Activated CD4-positive, alpha-beta T cell treated with anti-CD3 and anti-CD28 coated beads, Interleukin-2, amount 10 ng/mL, durations not matched to agents 7 days and 5 days (primary cell): ENCODE data around the gene CSRNP2. TPM values are rescaled to one million over a fixed set of nuclear protein-coding genes. Genes with fewer than 3 reads are reported as not detected.

Experiments
- CTCF ChIA-PET: fragments of 350-600 bp; sonication (Branson Sonifier 250); formaldehyde crosslinking; loops from one replicate; lab custom pipeline; 2021; ENCODE audit warnings: antibody characterized with exemption; lab: Charles Lee
- POLR2A ChIA-PET: fragments of 350-600 bp; sonication (Branson Sonifier 250); formaldehyde crosslinking; loops from one replicate; lab custom pipeline; 2021; ENCODE audit warnings: antibody characterized with exemption; lab: Charles Lee
- DNase-seq: peaks from one replicate; pipeline ENCODE4 v3.0.0-alpha.2; 2020
- H3K27ac Mint-ChIP-seq: one replicate; pipeline ENCODE4 v1.8.0; 2021; ENCODE audit warnings: mild to moderate bottlenecking, moderate library complexity, mixed read lengths
- H3K27me3 Mint-ChIP-seq: one replicate; pipeline ENCODE4 v1.8.0; 2021; ENCODE audit warnings: mixed read lengths
- H3K36me3 Mint-ChIP-seq: one replicate; pipeline ENCODE4 v1.8.0; 2021; ENCODE audit warnings: low read depth, mixed read lengths
- H3K4me1 Mint-ChIP-seq: one replicate; pipeline ENCODE4 v1.8.0; 2021; ENCODE audit warnings: mixed read lengths
- H3K4me3 Mint-ChIP-seq: one replicate; pipeline ENCODE4 v1.8.0; 2021; ENCODE audit warnings: mild to moderate bottlenecking, moderate library complexity, mixed read lengths
- H3K9me3 Mint-ChIP-seq: one replicate; pipeline ENCODE4 v1.8.0; 2021; ENCODE audit warnings: mixed read lengths
- total RNA-seq, 2 experiments: library from RNA; stranded (reverse); gene quantifications; one replicate each; pipeline ENCODE4 v1.2.3, GENCODE V29; 2021

Gene CSRNP2
- total RNA-seq, 2 experiments from 2014 or later, result 13.6 to 17.0 TPM

GRCh38 chr12:51075390-51075789, 8.0 kb downstream of the CSRNP2 start:
- DNase-seq, result no peak
- Mint-ChIP-seq H3K36me3 (peaks cover 24% of the 10 kb centered on the region), H3K4me1 (peaks cover 17% of the 10 kb centered on the region), H3K4me3 (no peak overlapping the region), H3K27me3 (no peaks in the 10 kb centered on the region), H3K9me3 (no peaks in the 10 kb centered on the region), H3K27ac (no peak overlapping the region)
- ChIA-PET POLR2A (no interaction called here), CTCF (interaction anchor here (1.3 to 2.3 kb wide), 3 partner anchors 12 to 265 kb away, joined by 3 to 8 read pairs (median 4); no protein-coding TSS in a partner anchor)

GRCh38 chr12:51071663-51072062, 11.7 kb downstream of the CSRNP2 start:
- Mint-ChIP-seq H3K9me3 (no peaks in the 10 kb centered on the region), H3K4me3 (no peak overlapping the region), H3K36me3 (peaks cover 24% of the 10 kb centered on the region), H3K27me3 (no peaks in the 10 kb centered on the region), H3K27ac (no peak overlapping the region), H3K4me1 (peaks cover 14% of the 10 kb centered on the region)
- POLR2A ChIA-PET, result no interaction called here
- DNase-seq, result no peak
- CTCF ChIA-PET, result interaction anchor here (1.3 kb wide), 1 partner anchor 11 kb away, joined by 4 read pairs; no protein-coding TSS in a partner anchor

DNA sequence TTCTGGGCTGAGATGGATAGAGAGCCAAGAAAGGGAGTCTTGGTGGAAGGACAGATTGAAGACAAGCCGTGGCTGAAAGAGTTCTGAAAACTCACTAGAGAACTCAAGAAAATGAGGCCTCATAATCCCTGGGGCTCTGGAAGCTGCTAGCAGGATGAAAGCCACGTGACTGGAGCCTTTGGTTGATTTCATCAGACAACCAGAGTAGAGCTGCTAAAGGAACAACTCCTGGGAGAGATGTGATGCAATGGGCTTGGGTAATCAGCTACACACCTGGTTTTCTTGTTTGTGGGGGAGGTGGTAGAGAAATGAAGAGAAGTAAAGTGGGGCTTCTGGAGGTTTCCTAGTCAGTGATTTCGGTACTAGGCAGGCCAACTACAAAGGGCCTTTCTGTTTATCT, 13.4 kb downstream of the CSRNP2 start:
- peak overlapping the region; percentile 28 for H3K27ac Mint-ChIP-seq
- POLR2A ChIA-PET, result interaction anchor here (0.6 kb wide), 1 partner anchor 13 kb away, joined by 9 read pairs; no protein-coding TSS in a partner anchor
- no peaks in the 10 kb centered on the region for H3K4me1 Mint-ChIP-seq

GRCh38 chr12:51067771-51068170, 15.6 kb downstream of the CSRNP2 start:
- Mint-ChIP-seq H3K27me3 (no peaks in the 10 kb centered on the region), H3K9me3 (no peaks in the 10 kb centered on the region)
- POLR2A ChIA-PET, result no interaction called here

More for the DNA sequence above, 13.4 kb downstream of the CSRNP2 start:
- CTCF ChIA-PET, result interaction anchor here (0.7 kb wide), 1 partner anchor 10 kb away, joined by 3 read pairs; no protein-coding TSS in a partner anchor
- no peak for DNase-seq
- Mint-ChIP-seq H3K4me3 (no peak overlapping the region), H3K36me3 (peaks cover 22% of the 10 kb centered on the region), H3K9me3 (no peaks in the 10 kb centered on the region), H3K27me3 (no peaks in the 10 kb centered on the region)

GRCh38 chr12:51067229-51067628, 16.2 kb downstream of the CSRNP2 start:
- no peak overlapping the region for H3K4me3 Mint-ChIP-seq
- no peaks in the 10 kb centered on the region for H3K4me1 Mint-ChIP-seq
- POLR2A ChIA-PET, result no interaction called here
- no peaks in the 10 kb centered on the region for H3K9me3 Mint-ChIP-seq
- H3K27ac Mint-ChIP-seq, result peak overlapping the region; percentile 36
- H3K27me3 Mint-ChIP-seq, result no peaks in the 10 kb centered on the region
- no peak for DNase-seq
- CTCF ChIA-PET, result no interaction called here
- peaks cover 21% of the 10 kb centered on the region for H3K36me3 Mint-ChIP-seq

More at GRCh38 chr12:51067771-51068170, 15.6 kb downstream of the CSRNP2 start:
- Mint-ChIP-seq H3K4me1 (no peaks in the 10 kb centered on the region), H3K27ac (no peak overlapping the region), H3K4me3 (no peak overlapping the region), H3K36me3 (peaks cover 21% of the 10 kb centered on the region)
- no peak for DNase-seq
- CTCF ChIA-PET, result no interaction called here

DNA sequence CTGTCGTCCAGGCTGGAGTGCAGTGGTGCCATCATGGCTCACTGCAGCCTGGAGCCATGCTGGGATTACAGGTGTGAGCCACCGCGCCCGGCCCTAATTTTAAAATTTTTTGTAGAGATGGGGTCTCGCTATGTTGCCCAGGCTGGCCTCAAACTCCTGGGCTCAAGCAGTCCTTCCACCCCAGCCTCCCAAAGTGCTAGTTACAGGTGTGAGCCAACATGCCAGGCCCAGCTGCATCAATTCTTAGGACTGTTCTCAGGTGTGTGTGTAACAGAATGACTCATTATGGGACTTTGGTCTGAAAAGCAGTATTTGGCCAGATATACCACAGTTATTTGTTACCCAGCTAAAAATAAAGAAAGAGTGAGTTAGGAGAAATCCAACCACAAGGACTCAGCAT, 17.9 kb downstream of the CSRNP2 start:
- Mint-ChIP-seq H3K27me3 (no peaks in the 10 kb centered on the region), H3K9me3 (no peaks in the 10 kb centered on the region), H3K27ac (no peak overlapping the region), H3K36me3 (peaks cover 21% of the 10 kb centered on the region), H3K4me3 (no peak overlapping the region), H3K4me1 (no peaks in the 10 kb centered on the region)
- DNase-seq, result no peak
- ChIA-PET POLR2A (interaction anchor here (0.6 kb wide), 1 partner anchor 247 kb away, joined by 3 read pairs; no protein-coding TSS in a partner anchor), CTCF (interaction anchor here (1.7 kb wide), 1 partner anchor 11 kb away, joined by 5 read pairs; no protein-coding TSS in a partner anchor)

GRCh38 chr12:51062631-51063397, 20.6 kb downstream of the CSRNP2 start:
- Mint-ChIP-seq H3K4me1 (no peaks in the 10 kb centered on the region), H3K4me3 (no peak overlapping the region), H3K36me3 (peaks cover 33% of the 10 kb centered on the region), H3K27ac (no peak overlapping the region), H3K9me3 (no peaks in the 10 kb centered on the region), H3K27me3 (no peaks in the 10 kb centered on the region)
- CTCF ChIA-PET, result interaction anchor here (0.7 to 1.8 kb wide), 6 partner anchors 8 to 37 kb away, joined by 3 to 8 read pairs (median 4); no protein-coding TSS in a partner anchor
- DNase-seq, result no peak
- POLR2A ChIA-PET, result no interaction called here

DNA sequence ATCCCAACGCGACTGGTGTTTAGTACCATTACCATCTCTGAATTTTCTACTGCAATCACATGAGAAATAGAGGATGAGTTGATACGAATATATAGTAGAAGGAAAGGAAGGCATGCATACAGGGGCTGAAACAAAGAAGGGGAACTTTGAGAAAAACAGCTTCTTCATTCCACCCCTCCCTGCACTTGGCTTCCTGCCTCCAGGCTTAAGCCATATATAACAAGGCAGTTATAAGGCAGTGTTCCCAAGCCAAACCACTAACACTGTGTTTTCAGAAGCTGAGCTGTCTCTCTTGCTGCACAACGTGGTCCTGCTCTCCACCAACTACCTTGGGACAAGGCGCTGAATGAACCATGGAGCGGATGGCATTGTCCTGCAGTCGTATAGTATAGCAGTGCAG, 24.3 kb downstream of the CSRNP2 start:
- POLR2A ChIA-PET, result no interaction called here
- no peak overlapping the region for H3K4me3 Mint-ChIP-seq
- H3K36me3 Mint-ChIP-seq, result peaks cover 41% of the 10 kb centered on the region
- CTCF ChIA-PET, result interaction anchor here (0.6 to 1.3 kb wide), 2 partner anchors 33 to 102 kb away, joined by 3 to 4 read pairs; partner anchors contain the start of gene SLC11A2
- DNase-seq, result no peak
- H3K27ac Mint-ChIP-seq, result no peak overlapping the region
- H3K27me3 Mint-ChIP-seq, result no peaks in the 10 kb centered on the region
- H3K4me1 Mint-ChIP-seq, result peaks cover 2% of the 10 kb centered on the region
- no peaks in the 10 kb centered on the region for H3K9me3 Mint-ChIP-seq

DNA sequence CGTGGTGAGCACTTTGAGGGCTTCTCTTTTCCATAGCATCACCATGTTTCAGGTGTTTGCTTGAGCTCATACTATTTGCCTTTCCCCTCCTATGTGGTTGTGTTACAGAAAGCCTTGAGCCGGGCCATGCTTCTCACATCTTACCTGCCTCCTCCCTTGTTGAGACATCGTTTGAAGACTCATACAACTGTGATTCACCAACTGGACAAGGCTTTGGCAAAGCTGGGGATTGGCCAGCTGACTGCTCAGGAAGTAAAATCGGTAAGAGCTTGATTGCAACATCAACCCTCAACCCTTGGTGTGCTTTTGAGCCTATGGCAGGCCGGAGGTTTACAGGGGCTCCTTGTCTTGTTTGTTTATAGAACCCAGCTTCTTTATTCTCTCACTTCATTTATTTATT, 27.2 kb downstream of the CSRNP2 start:
- DNase-seq, result no peak
- H3K27ac Mint-ChIP-seq, result peak overlapping the region; percentile 25
- no peak overlapping the region for H3K4me3 Mint-ChIP-seq
- H3K4me1 Mint-ChIP-seq, result peaks cover 8% of the 10 kb centered on the region
- no peaks in the 10 kb centered on the region for H3K27me3 Mint-ChIP-seq
- no peaks in the 10 kb centered on the region for H3K9me3 Mint-ChIP-seq
- peaks cover 53% of the 10 kb centered on the region for H3K36me3 Mint-ChIP-seq
- POLR2A ChIA-PET, result no interaction called here
- CTCF ChIA-PET, result interaction anchor here (1.3 kb wide), 1 partner anchor 18 kb away, joined by 4 read pairs; no protein-coding TSS in a partner anchor

GRCh38 chr12:51055060-51055459, 28.3 kb downstream of the CSRNP2 start:
- ChIA-PET CTCF (interaction anchor here (0.6 to 1.6 kb wide), 3 partner anchors 9 to 92 kb away, joined by 3 to 5 read pairs (median 3); no protein-coding TSS in a partner anchor), POLR2A (no interaction called here)
- Mint-ChIP-seq H3K4me3 (no peak overlapping the region), H3K9me3 (no peaks in the 10 kb centered on the region), H3K4me1 (peaks cover 11% of the 10 kb centered on the region), H3K27me3 (no peaks in the 10 kb centered on the region), H3K27ac (no peak overlapping the region), H3K36me3 (peaks cover 50% of the 10 kb centered on the region)
- no peak for DNase-seq

GRCh38 chr12:51051787-51052186, 31.6 kb downstream of the CSRNP2 start:
- POLR2A ChIA-PET, result no interaction called here
- Mint-ChIP-seq H3K4me3 (no peak overlapping the region), H3K9me3 (no peaks in the 10 kb centered on the region), H3K27me3 (no peaks in the 10 kb centered on the region), H3K36me3 (peaks cover 32% of the 10 kb centered on the region), H3K27ac (no peak overlapping the region), H3K4me1 (peaks cover 33% of the 10 kb centered on the region)
- no peak for DNase-seq
- CTCF ChIA-PET, result interaction anchor here (1.5 to 1.6 kb wide), 2 partner anchors 11 to 31 kb away, joined by 4 read pairs; partner anchors contain the start of gene CSRNP2

DNA sequence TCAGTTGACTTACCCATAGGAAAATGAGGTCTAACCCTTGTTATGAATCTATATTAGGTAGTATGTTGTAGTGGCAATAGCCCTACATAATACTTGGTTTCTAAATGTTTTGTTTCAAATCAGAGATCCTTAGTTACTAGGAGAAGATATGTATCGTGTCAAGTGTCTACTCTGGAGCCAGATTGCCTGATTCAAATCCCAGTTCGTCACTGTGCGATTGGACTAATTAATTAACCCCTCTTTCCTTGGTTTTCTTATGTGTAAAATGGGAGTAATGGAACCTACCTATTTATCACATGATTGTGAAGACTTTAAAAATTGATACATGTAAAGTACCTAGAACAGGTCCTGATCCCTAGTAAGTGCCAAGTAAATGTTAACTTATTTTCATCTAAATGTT, 33.9 kb downstream of the CSRNP2 start:
- no peak for DNase-seq
- H3K4me3 Mint-ChIP-seq, result peak overlapping the region; percentile 93
- H3K27ac Mint-ChIP-seq, result peak overlapping the region; percentile 96
- H3K9me3 Mint-ChIP-seq, result no peaks in the 10 kb centered on the region
- H3K36me3 Mint-ChIP-seq, result peaks cover 21% of the 10 kb centered on the region
- H3K27me3 Mint-ChIP-seq, result no peaks in the 10 kb centered on the region
- ChIA-PET POLR2A (interaction anchor here (0.6 kb wide), 1 partner anchor 288 kb away, joined by 3 read pairs; no protein-coding TSS in a partner anchor), CTCF (interaction anchor here (0.7 to 1.3 kb wide), 3 partner anchors 20 to 270 kb away, joined by 3 to 4 read pairs (median 3); no protein-coding TSS in a partner anchor)
- peaks cover 36% of the 10 kb centered on the region for H3K4me1 Mint-ChIP-seq
